ENCODE measurements around the gene PHLDB2.

The PHLDB2 gene

GRCh38 chr3:111884411-111885018, 25.4 kb downstream of the PHLDB2 start:
- Histone ChIP-seq H3K4me1 (ENCODE audit: insufficient read depth, low read length) (peaks cover 17% of the 10 kb centered on the region), H3K27ac (ENCODE audit: low read depth, low read length) (no peak overlapping the region), H3K36me3 (ENCODE audit: insufficient read depth, low read length) (peaks cover 12% of the 10 kb centered on the region)

GRCh38 chr3:111885578-111885977, 26.5 kb downstream of the PHLDB2 start:
- Histone ChIP-seq H3K36me3 (ENCODE audit: insufficient read depth, low read length) (peaks cover 12% of the 10 kb centered on the region), H3K27me3 (ENCODE audit: control insufficient read depth in 1 of 2, insufficient read depth in 2 of 2, low read length in 2 of 2) (no peaks in the 10 kb centered on the region), H3K4me3 (ENCODE audit: low read depth in 1 of 2, low read length in 2 of 2) (no peak overlapping the region), H3K27ac (ENCODE audit: low read depth, low read length) (no peak overlapping the region), H3K4me1 (ENCODE audit: insufficient read depth, low read length) (peaks cover 20% of the 10 kb centered on the region), H3K9ac (ENCODE audit: low read length) (no peak overlapping the region), H3K9me3 (ENCODE audit: low read length) (no peaks in the 10 kb centered on the region)

More at GRCh38 chr3:111884411-111885018, 25.4 kb downstream of the PHLDB2 start:
- Histone ChIP-seq H3K9me3 (ENCODE audit: low read length) (no peaks in the 10 kb centered on the region), H3K27me3 (ENCODE audit: control insufficient read depth in 1 of 2, insufficient read depth in 2 of 2, low read length in 2 of 2) (no peaks in the 10 kb centered on the region), H3K9ac (ENCODE audit: low read length) (no peak overlapping the region), H3K4me3 (ENCODE audit: low read depth in 1 of 2, low read length in 2 of 2) (no peak overlapping the region)

- Histone ChIP-seq H3K36me3 (ENCODE audit: insufficient read depth, low read length) (peaks cover 2% of the 10 kb centered on the region), H3K9ac (ENCODE audit: low read length) (no peak overlapping the region), H3K4me3 (ENCODE audit: low read depth in 1 of 2, low read length in 2 of 2) (no peak overlapping the region), H3K4me1 (ENCODE audit: insufficient read depth, low read length) (peaks cover 9% of the 10 kb centered on the region), H3K9me3 (ENCODE audit: low read length) (no peaks in the 10 kb centered on the region), H3K27me3 (ENCODE audit: control insufficient read depth in 1 of 2, insufficient read depth in 2 of 2, low read length in 2 of 2) (no peaks in the 10 kb centered on the region), H3K27ac (ENCODE audit: low read depth, low read length) (no peak overlapping the region)
Measured at GRCh38 chr3:111890051-111890580, 31.1 kb downstream of the PHLDB2 start.

GRCh38 chr3:111892070-111892469, 33.0 kb downstream of the PHLDB2 start:
- no peak overlapping the region for H3K9ac ChIP-seq (ENCODE audit: low read length)
- H3K9me3 ChIP-seq (ENCODE audit: low read length): no peaks in the 10 kb centered on the region
- H3K27ac ChIP-seq (ENCODE audit: low read depth, low read length): no peak overlapping the region
- no peaks in the 10 kb centered on the region for H3K27me3 ChIP-seq (ENCODE audit: control insufficient read depth in 1 of 2, insufficient read depth in 2 of 2, low read length in 2 of 2)
- H3K36me3 ChIP-seq (ENCODE audit: insufficient read depth, low read length): no peaks in the 10 kb centered on the region
- H3K4me3 ChIP-seq (ENCODE audit: low read depth in 1 of 2, low read length in 2 of 2): no peak overlapping the region
- H3K4me1 ChIP-seq (ENCODE audit: insufficient read depth, low read length): peaks cover 9% of the 10 kb centered on the region

GRCh38 chr3:111895071-111895470, 36.0 kb downstream of the PHLDB2 start:
- Histone ChIP-seq H3K27ac (ENCODE audit: low read depth, low read length) (no peak overlapping the region), H3K4me3 (ENCODE audit: low read depth in 1 of 2, low read length in 2 of 2) (no peak overlapping the region), H3K9me3 (ENCODE audit: low read length) (no peaks in the 10 kb centered on the region), H3K9ac (ENCODE audit: low read length) (no peak overlapping the region), H3K4me1 (ENCODE audit: insufficient read depth, low read length) (peaks cover 9% of the 10 kb centered on the region), H3K27me3 (ENCODE audit: control insufficient read depth in 1 of 2, insufficient read depth in 2 of 2, low read length in 2 of 2) (no peaks in the 10 kb centered on the region), H3K36me3 (ENCODE audit: insufficient read depth, low read length) (no peaks in the 10 kb centered on the region)

GRCh38 chr3:111899966-111900365, 40.9 kb downstream of the PHLDB2 start:
- no peaks in the 10 kb centered on the region for H3K9me3 ChIP-seq (ENCODE audit: low read length)
- H3K27ac ChIP-seq (ENCODE audit: low read depth, low read length): no peak overlapping the region
- no peak overlapping the region for H3K4me3 ChIP-seq (ENCODE audit: low read depth in 1 of 2, low read length in 2 of 2)
- H3K9ac ChIP-seq (ENCODE audit: low read length): no peak overlapping the region
- H3K4me1 ChIP-seq (ENCODE audit: insufficient read depth, low read length): peaks cover 8% of the 10 kb centered on the region
- no peaks in the 10 kb centered on the region for H3K36me3 ChIP-seq (ENCODE audit: insufficient read depth, low read length)
- no peaks in the 10 kb centered on the region for H3K27me3 ChIP-seq (ENCODE audit: control insufficient read depth in 1 of 2, insufficient read depth in 2 of 2, low read length in 2 of 2)

- Histone ChIP-seq H3K9me3 (ENCODE audit: low read length) (no peaks in the 10 kb centered on the region), H3K27me3 (ENCODE audit: control insufficient read depth in 1 of 2, insufficient read depth in 2 of 2, low read length in 2 of 2) (no peaks in the 10 kb centered on the region), H3K9ac (ENCODE audit: low read length) (no peak overlapping the region), H3K27ac (ENCODE audit: low read depth, low read length) (no peak overlapping the region), H3K36me3 (ENCODE audit: insufficient read depth, low read length) (no peaks in the 10 kb centered on the region), H3K4me1 (ENCODE audit: insufficient read depth, low read length) (peaks cover 9% of the 10 kb centered on the region), H3K4me3 (ENCODE audit: low read depth in 1 of 2, low read length in 2 of 2) (no peak overlapping the region)
Measured at GRCh38 chr3:111901637-111902036, 42.6 kb downstream of the PHLDB2 start.

GRCh38 chr3:111902534-111902933, 43.5 kb downstream of the PHLDB2 start:
- no peak overlapping the region for H3K4me3 ChIP-seq (ENCODE audit: low read depth in 1 of 2, low read length in 2 of 2)
- no peaks in the 10 kb centered on the region for H3K36me3 ChIP-seq (ENCODE audit: insufficient read depth, low read length)
- no peaks in the 10 kb centered on the region for H3K27me3 ChIP-seq (ENCODE audit: control insufficient read depth in 1 of 2, insufficient read depth in 2 of 2, low read length in 2 of 2)
- H3K27ac ChIP-seq (ENCODE audit: low read depth, low read length): no peak overlapping the region
- H3K9me3 ChIP-seq (ENCODE audit: low read length): no peaks in the 10 kb centered on the region
- no peak overlapping the region for H3K9ac ChIP-seq (ENCODE audit: low read length)
- H3K4me1 ChIP-seq (ENCODE audit: insufficient read depth, low read length): peaks cover 9% of the 10 kb centered on the region

- no peaks in the 10 kb centered on the region for H3K36me3 ChIP-seq (ENCODE audit: insufficient read depth, low read length)
- H3K4me1 ChIP-seq (ENCODE audit: insufficient read depth, low read length): peaks cover 9% of the 10 kb centered on the region
- no peak overlapping the region for H3K4me3 ChIP-seq (ENCODE audit: low read depth in 1 of 2, low read length in 2 of 2)
- H3K9me3 ChIP-seq (ENCODE audit: low read length): no peaks in the 10 kb centered on the region
- H3K27ac ChIP-seq (ENCODE audit: low read depth, low read length): no peak overlapping the region
- no peaks in the 10 kb centered on the region for H3K27me3 ChIP-seq (ENCODE audit: control insufficient read depth in 1 of 2, insufficient read depth in 2 of 2, low read length in 2 of 2)
- H3K9ac ChIP-seq (ENCODE audit: low read length): no peak overlapping the region
Measured at GRCh38 chr3:111903067-111903511, 44.0 kb downstream of the PHLDB2 start.

GRCh38 chr3:111904376-111905241, 45.5 kb downstream of the PHLDB2 start:
- H3K27me3 ChIP-seq (ENCODE audit: control insufficient read depth in 1 of 2, insufficient read depth in 2 of 2, low read length in 2 of 2): no peaks in the 10 kb centered on the region

GRCh38 chr3:111906656-111907055, 47.6 kb downstream of the PHLDB2 start:
- Histone ChIP-seq H3K27me3 (ENCODE audit: control insufficient read depth in 1 of 2, insufficient read depth in 2 of 2, low read length in 2 of 2) (no peaks in the 10 kb centered on the region), H3K4me3 (ENCODE audit: low read depth in 1 of 2, low read length in 2 of 2) (no peak overlapping the region), H3K27ac (ENCODE audit: low read depth, low read length) (no peak overlapping the region), H3K4me1 (ENCODE audit: insufficient read depth, low read length) (peaks cover 24% of the 10 kb centered on the region), H3K36me3 (ENCODE audit: insufficient read depth, low read length) (peaks cover 8% of the 10 kb centered on the region), H3K9me3 (ENCODE audit: low read length) (no peaks in the 10 kb centered on the region), H3K9ac (ENCODE audit: low read length) (no peak overlapping the region)

More at GRCh38 chr3:111904376-111905241, 45.5 kb downstream of the PHLDB2 start:
- Histone ChIP-seq H3K27ac (ENCODE audit: low read depth, low read length) (no peak overlapping the region), H3K36me3 (ENCODE audit: insufficient read depth, low read length) (peaks cover 8% of the 10 kb centered on the region), H3K9me3 (ENCODE audit: low read length) (no peaks in the 10 kb centered on the region), H3K4me3 (ENCODE audit: low read depth in 1 of 2, low read length in 2 of 2) (no peak overlapping the region), H3K4me1 (ENCODE audit: insufficient read depth, low read length) (peaks cover 9% of the 10 kb centered on the region), H3K9ac (ENCODE audit: low read length) (no peak overlapping the region)

Data from muscle layer of colon (tissue), 2 donors.